Calu3 (cell line): Measurements from ENCODE around the gene ZBED4. TPM values are rescaled to one million over a fixed set of nuclear protein-coding genes. Genes with fewer than 3 reads are reported as not detected.

Experiments
- BruUV-seq: library from RNA; stranded (reverse); fragments of 400-500 nt; replicated peaks from 2 replicates; lab custom pipeline; 2021; lab: Mats Ljungman, UMichigan
- CTCF ChIA-PET: fragments of 300-600 bp; sonication (Branson Sonifier 250); formaldehyde crosslinking; loops from one replicate; lab custom pipeline; 2022; ENCODE audit warnings: antibody characterized with exemption; lab: Charles Lee
- DNase-seq: peaks from one replicate; pipeline ENCODE4 v3.0.0; 2022
- H3K27ac Mint-ChIP-seq: one replicate; pipeline ENCODE4 v1.8.0; 2022; ENCODE audit warnings: mixed read lengths; ENCODE audit not compliant: unreplicated experiment
- H3K27me3 Mint-ChIP-seq: one replicate; pipeline ENCODE4 v1.8.0; 2022; ENCODE audit warnings: mixed read lengths; ENCODE audit not compliant: unreplicated experiment
- H3K36me3 Mint-ChIP-seq: one replicate; pipeline ENCODE4 v1.8.0; 2022; ENCODE audit warnings: mild to moderate bottlenecking, moderate library complexity, mixed read lengths; ENCODE audit not compliant: insufficient read depth, unreplicated experiment
- H3K4me1 Mint-ChIP-seq: one replicate; pipeline ENCODE4 v1.8.0; 2022; ENCODE audit warnings: mild to moderate bottlenecking, low read depth, mixed read lengths; ENCODE audit not compliant: unreplicated experiment
- H3K4me3 Mint-ChIP-seq: one replicate; pipeline ENCODE4 v1.8.0; 2022; ENCODE audit warnings: mild to moderate bottlenecking, low read depth, moderate library complexity, mixed read lengths; ENCODE audit not compliant: unreplicated experiment
- H3K9me3 Mint-ChIP-seq: one replicate; pipeline ENCODE4 v1.8.0; 2022; ENCODE audit warnings: low read depth, mixed read lengths; ENCODE audit not compliant: unreplicated experiment
- intact Hi-C: fragments of 100-400 bp; cut with micrococcal nuclease; formaldehyde crosslinking; loops from one replicate; pipeline ENCODE4 v1.10.0; 2022; ENCODE audit not compliant: unreplicated experiment
- total RNA-seq: library from RNA; stranded (reverse); gene quantifications from 2 replicates; pipeline ENCODE4 v1.2.3, GENCODE V29; 2022
- TF ChIP-seq, protein P1 (sequence below): fragments of 200-600 bp; IDR thresholded peaks from one replicate; pipeline ENCODE4 v1.8.0; 2022; ENCODE audit warnings: antibody characterized with exemption; ENCODE audit not compliant: unreplicated experiment

The ZBED4 gene
- total RNA-seq, 1 experiment from 2014 or later: 30.0 TPM

DNA sequence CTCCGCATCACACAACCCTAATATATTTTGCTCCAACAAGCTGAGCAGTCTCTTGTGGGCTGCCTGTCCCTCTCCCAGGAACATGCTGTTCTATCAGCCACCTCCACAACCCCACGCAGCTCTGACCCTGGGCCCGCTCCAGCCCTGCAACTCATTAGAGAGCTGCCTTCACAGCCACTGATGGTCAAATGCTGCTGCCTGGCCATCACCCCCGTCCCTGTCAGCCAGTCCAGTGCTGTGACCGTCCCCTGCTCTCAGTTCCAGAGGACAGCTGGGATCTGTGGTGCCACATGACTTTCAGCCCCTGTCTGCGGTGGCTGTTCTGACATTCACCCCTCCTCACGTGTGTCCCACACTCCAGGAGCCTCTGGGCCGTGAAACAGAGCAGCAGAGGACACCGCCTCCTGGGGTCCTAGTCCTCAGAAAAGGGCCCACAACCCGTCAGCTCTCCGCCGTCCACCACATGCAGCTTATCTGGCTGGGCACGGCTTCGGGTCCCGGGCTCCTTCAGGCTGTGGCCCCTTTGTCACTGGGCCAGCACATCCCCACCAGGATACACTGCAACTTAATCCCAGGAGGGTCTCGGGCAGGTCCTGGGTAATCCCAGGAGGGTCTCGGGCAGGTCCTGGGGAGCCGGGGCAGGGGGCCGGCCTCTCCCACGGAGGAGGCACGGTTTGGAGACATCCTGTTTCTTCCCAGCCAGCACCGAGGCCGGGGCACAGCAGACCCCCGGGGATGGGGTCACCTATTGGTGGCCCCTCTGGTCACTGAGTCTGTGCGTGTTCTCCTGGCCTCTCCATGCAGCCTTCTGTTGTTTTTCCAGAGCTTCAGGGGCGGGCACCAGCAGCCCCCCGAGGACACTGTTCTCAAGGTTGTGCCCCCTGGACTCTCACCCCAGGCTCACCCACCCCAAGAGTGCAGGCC, 79.9 kb downstream of the ZBED4 start:
- TSS peak; percentile 44 for BruUV-seq
- intact Hi-C loops: loop anchor here (5.0 to 10.0 kb wide), 3 partner anchors 59 to 211 kb away; partner anchors contain the start of gene IL17REL
- CTCF ChIA-PET: interaction anchor here (0.7 to 1.0 kb wide), 2 partner anchors 16 to 27 kb away, joined by 3 read pairs; partner anchors contain the start of gene PIM3
- DNase-seq: no peak
- TF ChIP-seq, protein P1, sequence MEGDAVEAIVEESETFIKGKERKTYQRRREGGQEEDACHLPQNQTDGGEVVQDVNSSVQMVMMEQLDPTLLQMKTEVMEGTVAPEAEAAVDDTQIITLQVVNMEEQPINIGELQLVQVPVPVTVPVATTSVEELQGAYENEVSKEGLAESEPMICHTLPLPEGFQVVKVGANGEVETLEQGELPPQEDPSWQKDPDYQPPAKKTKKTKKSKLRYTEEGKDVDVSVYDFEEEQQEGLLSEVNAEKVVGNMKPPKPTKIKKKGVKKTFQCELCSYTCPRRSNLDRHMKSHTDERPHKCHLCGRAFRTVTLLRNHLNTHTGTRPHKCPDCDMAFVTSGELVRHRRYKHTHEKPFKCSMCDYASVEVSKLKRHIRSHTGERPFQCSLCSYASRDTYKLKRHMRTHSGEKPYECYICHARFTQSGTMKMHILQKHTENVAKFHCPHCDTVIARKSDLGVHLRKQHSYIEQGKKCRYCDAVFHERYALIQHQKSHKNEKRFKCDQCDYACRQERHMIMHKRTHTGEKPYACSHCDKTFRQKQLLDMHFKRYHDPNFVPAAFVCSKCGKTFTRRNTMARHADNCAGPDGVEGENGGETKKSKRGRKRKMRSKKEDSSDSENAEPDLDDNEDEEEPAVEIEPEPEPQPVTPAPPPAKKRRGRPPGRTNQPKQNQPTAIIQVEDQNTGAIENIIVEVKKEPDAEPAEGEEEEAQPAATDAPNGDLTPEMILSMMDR: no peak
- H3K36me3 Mint-ChIP-seq: peaks cover 33% of the 10 kb centered on the region
- H3K4me3 Mint-ChIP-seq: peak overlapping the region; percentile 31
- peak overlapping the region; percentile 61 for H3K27ac Mint-ChIP-seq
- H3K27me3 Mint-ChIP-seq: no peaks in the 10 kb centered on the region
- no peaks in the 10 kb centered on the region for H3K9me3 Mint-ChIP-seq
- peaks cover 27% of the 10 kb centered on the region for H3K4me1 Mint-ChIP-seq

DNA sequence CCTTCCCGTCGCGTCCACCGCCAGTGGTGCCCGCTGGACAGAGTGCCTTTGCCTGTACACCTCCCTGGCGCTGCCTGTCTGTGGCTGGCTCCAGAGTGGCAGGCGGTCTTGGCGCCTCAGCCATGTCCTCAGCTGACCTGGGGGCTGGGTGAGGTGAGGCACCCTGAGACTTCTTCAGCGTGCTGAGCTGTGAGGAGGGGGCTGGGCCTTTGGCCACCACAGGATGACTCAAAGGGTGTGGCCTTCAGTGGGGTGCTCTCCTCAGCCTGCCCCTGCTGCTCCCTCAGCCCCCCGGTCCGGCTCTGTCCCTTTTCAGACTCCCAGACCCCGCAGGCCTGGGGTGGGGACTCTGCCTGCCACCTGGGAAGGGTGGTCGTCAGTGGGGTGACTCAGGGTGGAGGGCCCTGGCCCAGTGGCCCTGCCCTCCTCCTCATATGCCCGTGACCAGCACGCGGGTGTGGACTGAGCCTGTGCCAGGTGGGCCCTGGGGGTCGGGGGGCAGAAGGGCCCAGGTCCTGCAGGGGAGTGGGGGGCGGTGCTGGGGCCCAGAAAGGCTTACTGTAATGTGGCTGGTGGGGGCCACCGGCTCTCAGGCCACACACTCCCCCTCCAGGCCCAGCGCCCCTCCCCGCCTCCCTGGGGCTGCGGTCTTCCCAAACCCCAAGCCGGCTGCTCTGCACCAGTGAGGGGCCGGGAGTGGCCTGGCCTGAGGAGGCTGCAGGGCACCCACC, 80.7 kb downstream of the ZBED4 start:
- H3K27ac Mint-ChIP-seq: peak overlapping the region; percentile 61
- H3K36me3 Mint-ChIP-seq: peaks cover 35% of the 10 kb centered on the region
- no peaks in the 10 kb centered on the region for H3K9me3 Mint-ChIP-seq
- H3K4me3 Mint-ChIP-seq: peak overlapping the region; percentile 31
- H3K4me1 Mint-ChIP-seq: peaks cover 27% of the 10 kb centered on the region
- no peaks in the 10 kb centered on the region for H3K27me3 Mint-ChIP-seq
- peak; percentile 69 for DNase-seq
- BruUV-seq: no TSS peak
- CTCF ChIA-PET: interaction anchor here (1.0 kb wide), 1 partner anchor 15 kb away, joined by 3 read pairs; no protein-coding TSS in a partner anchor
- TF ChIP-seq, protein P1: no peak
- intact Hi-C loops: loop anchor here (5.0 to 10.0 kb wide), 3 partner anchors 58 to 210 kb away; partner anchors contain the start of gene IL17REL

DNA sequence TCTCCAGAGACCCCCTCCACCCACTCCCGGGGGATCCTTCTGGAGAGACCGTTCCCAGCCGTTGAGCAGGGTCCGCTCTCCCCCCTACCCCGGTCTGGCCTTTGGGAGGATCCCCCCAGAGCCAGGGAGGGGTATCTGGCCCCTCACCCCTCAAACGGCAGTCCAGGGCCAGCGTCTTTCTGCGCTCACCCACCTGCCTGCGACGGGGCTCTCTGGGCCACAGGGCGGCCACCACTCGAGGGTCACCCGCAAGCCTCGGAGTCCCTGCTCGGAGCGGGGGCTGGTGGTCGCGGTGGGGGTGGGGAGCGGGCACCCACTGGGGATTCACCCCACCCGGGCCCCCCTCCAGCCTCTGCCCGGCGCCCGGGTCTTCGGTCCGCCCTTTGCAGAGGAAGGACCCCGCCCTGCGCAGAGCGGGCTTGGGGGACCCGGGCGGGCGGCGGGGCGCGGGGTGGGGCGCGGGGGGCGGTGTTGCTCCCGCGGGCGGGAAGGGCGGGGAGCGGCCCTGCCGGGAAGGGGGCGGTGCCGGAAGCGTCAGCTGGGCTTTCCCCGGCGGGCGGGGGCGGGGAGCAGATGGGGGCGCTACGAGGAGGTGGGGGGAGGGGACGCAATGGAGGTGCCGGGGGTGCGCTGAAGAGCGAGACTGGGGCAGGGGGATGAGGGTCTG, 81.4 kb downstream of the ZBED4 start:
- Mint-ChIP-seq H3K4me3 (peak overlapping the region; percentile 26), H3K27me3 (no peaks in the 10 kb centered on the region), H3K4me1 (peaks cover 27% of the 10 kb centered on the region), H3K36me3 (peaks cover 35% of the 10 kb centered on the region), H3K27ac (no peak overlapping the region), H3K9me3 (no peaks in the 10 kb centered on the region)
- no TSS peak for BruUV-seq
- TF ChIP-seq, protein P1: no peak
- DNase-seq: peak; percentile 83
- CTCF ChIA-PET: interaction anchor here (3.0 kb wide), 1 partner anchor 17 kb away, joined by 30 read pairs; no protein-coding TSS in a partner anchor
- intact Hi-C loops: loop anchor here (5.0 to 10.0 kb wide), 3 partner anchors 57 to 210 kb away; partner anchors contain the start of gene IL17REL
